T-helper 17 cell (primary cell): ENCODE measurements around the gene RANBP10. TPM values are rescaled to one million over a fixed set of nuclear protein-coding genes. Genes with fewer than 3 reads are reported as not detected.
A peak's percentile ranks its signal among the peaks of the same experiment; 100 is the strongest.

Experiments
- ATAC-seq: fragments of 150-1000 bp; cut with Tn5 transposase; 2 replicates; pipeline ENCODE4 v1.10.0; 2021; ENCODE audit warnings: mild to moderate bottlenecking, moderate library complexity
- DNase-seq, 3 donors: peaks; one replicate each; pipeline versions ENCODE4 v3.0.0 to v3.0.0-alpha.2; 2020 to 2021
- H3K9me3 ChIP-seq: one replicate; pipeline ENCODE4 v1.7.0; 2013; ENCODE audit warnings: low read length, mild to moderate bottlenecking; ENCODE audit not compliant: control insufficient read depth, poor library complexity, severe bottlenecking
- H3K27ac Mint-ChIP-seq: one replicate; pipeline ENCODE4 v1.8.0; 2022; ENCODE audit warnings: mild to moderate bottlenecking, moderate library complexity, mixed read lengths
- H3K27me3 Mint-ChIP-seq: one replicate; pipeline ENCODE4 v1.8.0; 2022; ENCODE audit warnings: mixed read lengths
- H3K36me3 Mint-ChIP-seq: one replicate; pipeline ENCODE4 v1.8.0; 2022; ENCODE audit warnings: low read depth, mixed read lengths
- H3K4me1 Mint-ChIP-seq: one replicate; pipeline ENCODE4 v1.8.0; 2022; ENCODE audit warnings: mild to moderate bottlenecking, mixed read lengths
- H3K4me3 Mint-ChIP-seq: one replicate; pipeline ENCODE4 v1.8.0; 2022; ENCODE audit warnings: mild to moderate bottlenecking, moderate library complexity, mixed read lengths
- total RNA-seq, 4 donors: library from RNA in 2 of 4; stranded (reverse) in 2 of 4; gene quantifications; one replicate each; pipeline ENCODE4 v1.2.3 and lab custom pipeline; 2022 to 2026

RANBP10 gene
- total RNA-seq (10 to 100 TPM; 29.8 to 30.4 TPM), total RNA-seq (lab: John Stamatoyannopoulos, UW) (32.9 to 35.7 reads per million in 2 donors)

- H3K27ac Mint-ChIP-seq, result peak within 1 kb of the TSS; percentile 87
- DNase-seq, result peak; percentile 90 to 96 (median 92)
- H3K9me3 ChIP-seq, result no peaks in the 10 kb centered on the region
- H3K27me3 Mint-ChIP-seq, result no peaks in the 10 kb centered on the region
- H3K4me3 Mint-ChIP-seq, result peak within 1 kb of the TSS; percentile 88
- ATAC-seq, result peak; percentile 93
- no peaks in the 10 kb centered on the region for H3K36me3 Mint-ChIP-seq
- peaks cover 30% of the 10 kb centered on the region for H3K4me1 Mint-ChIP-seq
Measured at GRCh38 chr16:67806428-67807147, at the start of gene RANBP10, which contains the start of gene TSNAXIP1. TSS of gene RANBP10 (minus strand) at chr16:67806560. CDS start at chr16:67806536, 24 bp downstream. TSS of gene TSNAXIP1 (plus strand) at chr16:67806889. CDS start at chr16:67807150, 261 bp downstream.

- no peak overlapping the region for H3K4me3 Mint-ChIP-seq
- no peaks in the 10 kb centered on the region for H3K36me3 Mint-ChIP-seq
- ATAC-seq (no peak), DNase-seq (no peak)
- H3K9me3 ChIP-seq, result no peaks in the 10 kb centered on the region
- H3K27me3 Mint-ChIP-seq, result no peaks in the 10 kb centered on the region
- peak overlapping the region; percentile 92 for H3K27ac Mint-ChIP-seq
- peaks cover 31% of the 10 kb centered on the region for H3K4me1 Mint-ChIP-seq
Measured at GRCh38 chr16:67855789-67856188, 49.4 kb upstream of the RANBP10 start.

- H3K4me1 Mint-ChIP-seq, result peaks cover 36% of the 10 kb centered on the region
- H3K9me3 ChIP-seq, result no peaks in the 10 kb centered on the region
- no peaks in the 10 kb centered on the region for H3K27me3 Mint-ChIP-seq
- H3K27ac Mint-ChIP-seq, result peak overlapping the region; percentile 86
- DNase-seq (no peak), ATAC-seq (no peak)
- no peak overlapping the region for H3K4me3 Mint-ChIP-seq
- H3K36me3 Mint-ChIP-seq, result no peaks in the 10 kb centered on the region
Measured at GRCh38 chr16:67853670-67854069, 47.3 kb upstream of the RANBP10 start.

- no peak for ATAC-seq
- H3K4me1 Mint-ChIP-seq, result peaks cover 34% of the 10 kb centered on the region
- no peak for DNase-seq
- H3K36me3 Mint-ChIP-seq, result no peaks in the 10 kb centered on the region
- no peaks in the 10 kb centered on the region for H3K27me3 Mint-ChIP-seq
- H3K27ac Mint-ChIP-seq, result peak overlapping the region; percentile 95
- H3K4me3 Mint-ChIP-seq, result peak overlapping the region; percentile 92
- H3K9me3 ChIP-seq, result no peaks in the 10 kb centered on the region
Measured at GRCh38 chr16:67848118-67848517, 41.8 kb upstream of the RANBP10 start.

- peak within 1 kb of the TSS; percentile 92 for H3K4me3 Mint-ChIP-seq
- ATAC-seq, result peak; percentile 57
- DNase-seq, result peak in 1 of 3 donors; percentile 53
- H3K36me3 Mint-ChIP-seq, result no peaks in the 10 kb centered on the region
- H3K27me3 Mint-ChIP-seq, result no peaks in the 10 kb centered on the region
- H3K27ac Mint-ChIP-seq, result peak within 1 kb of the TSS; percentile 95
- H3K9me3 ChIP-seq, result no peaks in the 10 kb centered on the region
- H3K4me1 Mint-ChIP-seq, result peaks cover 40% of the 10 kb centered on the region
Measured at GRCh38 chr16:67847064-67847861, 40.9 kb upstream of the RANBP10 start, which contains the start of gene CENPT. TSS of gene CENPT (minus strand) at chr16:67847693. CDS start at chr16:67833859, 13,834 bp downstream.

GRCh38 chr16:67846320-67847063, 40.1 kb upstream of the RANBP10 start, which contains the start of gene NUTF2:
TSS of gene NUTF2 (plus strand) at chr16:67846933. CDS start at chr16:67865131, 18,198 bp downstream.
- peak; percentile 90 to 95 (median 91) for DNase-seq
- peak within 1 kb of the TSS; percentile 92 for H3K4me3 Mint-ChIP-seq
- peak within 1 kb of the TSS; percentile 95 for H3K27ac Mint-ChIP-seq
- ATAC-seq, result peak; percentile 74
- H3K9me3 ChIP-seq, result no peaks in the 10 kb centered on the region
- peaks cover 44% of the 10 kb centered on the region for H3K4me1 Mint-ChIP-seq
- H3K36me3 Mint-ChIP-seq, result no peaks in the 10 kb centered on the region
- H3K27me3 Mint-ChIP-seq, result no peaks in the 10 kb centered on the region

- Mint-ChIP-seq H3K4me3 (peak overlapping the region; percentile 92), H3K36me3 (no peaks in the 10 kb centered on the region), H3K27ac (peak overlapping the region; percentile 95), H3K27me3 (no peaks in the 10 kb centered on the region), H3K4me1 (peaks cover 44% of the 10 kb centered on the region)
- no peaks in the 10 kb centered on the region for H3K9me3 ChIP-seq
- DNase-seq, result no peak
- ATAC-seq, result no peak
Measured at GRCh38 chr16:67846063-67846319, 39.6 kb upstream of the RANBP10 start.

- no peak for DNase-seq
- Mint-ChIP-seq H3K27me3 (no peaks in the 10 kb centered on the region), H3K4me3 (peak overlapping the region; percentile 92), H3K27ac (peak overlapping the region; percentile 95), H3K4me1 (peaks cover 43% of the 10 kb centered on the region), H3K36me3 (no peaks in the 10 kb centered on the region)
- ATAC-seq, result no peak
- no peaks in the 10 kb centered on the region for H3K9me3 ChIP-seq
Measured at GRCh38 chr16:67845291-67846062, 39.1 kb upstream of the RANBP10 start.

- DNase-seq (no peak), ATAC-seq (no peak)
- H3K27ac Mint-ChIP-seq, result peak overlapping the region; percentile 95
- no peaks in the 10 kb centered on the region for H3K36me3 Mint-ChIP-seq
- no peaks in the 10 kb centered on the region for H3K9me3 ChIP-seq
- no peaks in the 10 kb centered on the region for H3K27me3 Mint-ChIP-seq
- peaks cover 40% of the 10 kb centered on the region for H3K4me1 Mint-ChIP-seq
- H3K4me3 Mint-ChIP-seq, result no peak overlapping the region
Measured at GRCh38 chr16:67844497-67844896, 38.1 kb upstream of the RANBP10 start.

- peak overlapping the region; percentile 92 for H3K4me3 Mint-ChIP-seq
- H3K27me3 Mint-ChIP-seq, result no peaks in the 10 kb centered on the region
- no peaks in the 10 kb centered on the region for H3K36me3 Mint-ChIP-seq
- H3K27ac Mint-ChIP-seq, result peak overlapping the region; percentile 95
- H3K4me1 Mint-ChIP-seq, result peaks cover 37% of the 10 kb centered on the region
- ATAC-seq (no peak), DNase-seq (no peak)
- no peaks in the 10 kb centered on the region for H3K9me3 ChIP-seq
Measured at GRCh38 chr16:67843343-67843765, 37.0 kb upstream of the RANBP10 start.

GRCh38 chr16:67842509-67843342, 36.4 kb upstream of the RANBP10 start:
- peak overlapping the region; percentile 92 for H3K4me3 Mint-ChIP-seq
- DNase-seq (peak; percentile 48 to 60 (median 48)), ATAC-seq (peak; percentile 34)
- no peaks in the 10 kb centered on the region for H3K36me3 Mint-ChIP-seq
- no peaks in the 10 kb centered on the region for H3K9me3 ChIP-seq
- H3K27me3 Mint-ChIP-seq, result no peaks in the 10 kb centered on the region
- peaks cover 35% of the 10 kb centered on the region for H3K4me1 Mint-ChIP-seq
- peak overlapping the region; percentile 95 for H3K27ac Mint-ChIP-seq
